SH-SY5Y (cell line): ENCODE data around the gene ADCY7.

Source experiments
- GATA2 ChIP-seq: IDR thresholded peaks from 2 replicates; pipeline ENCODE4 v1.6.1; 2011; ENCODE audit warnings: mild to moderate bottlenecking, low read depth, low read length
- GATA3 ChIP-seq: IDR thresholded peaks from 2 replicates; pipeline ENCODE4 v1.6.1; 2011; ENCODE audit warnings: low read depth, mild to moderate bottlenecking, low read length, moderate library complexity

ADCY7 gene

GRCh38 chr16:50354629-50355456 lies 88.5 kb downstream of the ADCY7 start:
- TF ChIP-seq GATA3 (no peak), GATA2 (no peak)

- TF ChIP-seq GATA3 = no peak
Measured at GRCh38 chr16:50359626-50360025, 93.3 kb downstream of the ADCY7 start.

- TF ChIP-seq GATA2 = no peak
- TF ChIP-seq GATA3 = no peak
Measured at GRCh38 chr16:50360033-50360778, 93.9 kb downstream of the ADCY7 start.

- TF ChIP-seq GATA3 (no peak), GATA2 (no peak)
Measured at GRCh38 chr16:50360779-50361178, 94.4 kb downstream of the ADCY7 start.

GRCh38 chr16:50363656-50364055 lies 97.3 kb downstream of the ADCY7 start:
- TF ChIP-seq GATA3 = no peak
- TF ChIP-seq GATA2 = no peak

GRCh38 chr16:50365791-50366575 lies 99.6 kb downstream of the ADCY7 start:
- no peak for TF ChIP-seq GATA3
- TF ChIP-seq GATA2 = no peak
